IMR-90 (cell line): ENCODE results near the gene OBP2A. TPM values are rescaled to one million over a fixed set of nuclear protein-coding genes. Genes with fewer than 3 reads are reported as not detected.

ENCODE experiments used
- ATAC-seq: fragments of 200-7000 bp; cut with Tn5 transposase; 2 replicates; pipeline ENCODE4 v1.9.1; 2020; ENCODE audit warnings: low read depth, mild to moderate bottlenecking, moderate library complexity
- BruUV-seq: library from RNA; stranded (reverse); fragments of 400-500 nt; replicated peaks from 2 replicates; lab custom pipeline; 2021; lab: Mats Ljungman, UMichigan
- CTCF ChIA-PET: fragments of 300-600 bp; formaldehyde crosslinking; extraction: SDS; loops from one replicate; lab custom pipeline; 2021; ENCODE audit warnings: antibody characterized with exemption; lab: Yijun Ruan, JAX
- POLR2A ChIA-PET: fragments of 300-600 bp; sonication (Branson Sonifier 250); formaldehyde crosslinking; loops from one replicate; lab custom pipeline; 2022; ENCODE audit warnings: antibody characterized with exemption; ENCODE audit not compliant: unreplicated experiment; lab: Charles Lee
- DNase-seq: peaks from one replicate; pipeline ENCODE4 v3.0.0; 2013
- H2AFZ ChIP-seq: replicated peaks from 2 replicates; pipeline ENCODE3; 2013; ENCODE audit warnings: low read length, mild to moderate bottlenecking; ENCODE audit not compliant: poor library complexity
- H2AK5ac ChIP-seq: 2 replicates; pipeline ENCODE4 v1.6.1; 2013; ENCODE audit warnings: low read depth, low read length, inconsistent platforms
- H2AK9ac ChIP-seq: replicated peaks from 2 replicates; pipeline ENCODE3; 2013; ENCODE audit warnings: mild to moderate bottlenecking, low read depth, low read length, moderate library complexity; ENCODE audit not compliant: poor library complexity
- H2BK120ac ChIP-seq: 2 replicates; pipeline ENCODE4 v1.6.1; 2013; ENCODE audit warnings: low read depth, low read length, inconsistent platforms
- H2BK15ac ChIP-seq: 3 replicates; pipeline ENCODE4 v1.6.1; 2013; ENCODE audit warnings: low read depth, low read length, inconsistent platforms
- H2BK20ac ChIP-seq: 2 replicates; pipeline ENCODE4 v1.6.1; 2013; ENCODE audit warnings: low read depth, mild to moderate bottlenecking, inconsistent platforms, low read length, moderate library complexity
- H2BK5ac ChIP-seq: 2 replicates; pipeline ENCODE4 v1.6.1; 2013; ENCODE audit warnings: mild to moderate bottlenecking, low read depth, low read length, inconsistent platforms; ENCODE audit not compliant: poor library complexity, severe bottlenecking
- H3K14ac ChIP-seq: replicated peaks from 2 replicates; pipeline ENCODE4 v1.6.1; 2013; ENCODE audit warnings: low read depth, low read length, inconsistent platforms
- H3K18ac ChIP-seq: 2 replicates; pipeline ENCODE4 v1.6.1; 2013; ENCODE audit warnings: low read depth, low read length, control low read depth
- H3K23ac ChIP-seq: 2 replicates; pipeline ENCODE4 v1.6.1; 2013; ENCODE audit warnings: low read depth, low read length, inconsistent platforms
- H3K27ac ChIP-seq: 2 replicates; pipeline ENCODE4 v1.5.1; 2013; ENCODE audit warnings: mild to moderate bottlenecking, control low read depth, low read length; ENCODE audit not compliant: insufficient read depth
- H3K27me3 ChIP-seq: 2 replicates; pipeline ENCODE4 v1.6.1; 2013; ENCODE audit warnings: low read length; ENCODE audit not compliant: control insufficient read depth, insufficient read depth
- H3K36me3 ChIP-seq: 2 replicates; pipeline ENCODE4 v1.6.1; 2013; ENCODE audit warnings: low read length, mixed read lengths; ENCODE audit not compliant: control insufficient read depth, insufficient read depth
- H3K4ac ChIP-seq: 2 replicates; pipeline ENCODE4 v1.6.1; 2013; ENCODE audit warnings: low read depth, low read length, inconsistent platforms
- H3K4me1 ChIP-seq: 2 replicates; pipeline ENCODE4 v1.6.1; 2013; ENCODE audit warnings: low read length, mixed read lengths; ENCODE audit not compliant: control insufficient read depth, insufficient read depth
- H3K4me2 ChIP-seq: 2 replicates; pipeline ENCODE4 v1.6.1; 2013; ENCODE audit warnings: low read depth, mild to moderate bottlenecking, control low read depth, low read length, moderate library complexity
- H3K4me3 ChIP-seq: 2 replicates; pipeline ENCODE4 v1.5.1; 2013; ENCODE audit warnings: low read depth, mild to moderate bottlenecking, control low read depth, low read length, moderate library complexity; ENCODE audit not compliant: insufficient read depth
- H3K56ac ChIP-seq: 2 replicates; pipeline ENCODE4 v1.6.1; 2013; ENCODE audit warnings: low read length, inconsistent platforms; ENCODE audit not compliant: insufficient read depth; ENCODE audit errors: extremely low read depth
- H3K79me1 ChIP-seq, 2 experiments: 2 replicates each; pipeline ENCODE4 v1.6.1; 2013; ENCODE audit warnings: low read length in 2 of 2, inconsistent platforms in 1 of 2, low read depth in 1 of 2
- H3K9ac ChIP-seq: 2 replicates; pipeline ENCODE4 v1.6.1; 2013; ENCODE audit warnings: low read depth, low read length, control low read depth
- H3K9me1 ChIP-seq: 2 replicates; pipeline ENCODE4 v1.6.1; 2013; ENCODE audit warnings: low read length, inconsistent platforms; ENCODE audit not compliant: insufficient read depth
- H3K9me3 ChIP-seq: 2 replicates; pipeline ENCODE4 v1.6.1; 2013; ENCODE audit warnings: low read length; ENCODE audit not compliant: control insufficient read depth, insufficient read depth
- H4K20me1 ChIP-seq: 2 replicates; pipeline ENCODE4 v1.6.1; 2013; ENCODE audit warnings: low read length, inconsistent platforms; ENCODE audit not compliant: insufficient read depth
- H4K5ac ChIP-seq: 2 replicates; pipeline ENCODE4 v1.6.1; 2013; ENCODE audit warnings: mild to moderate bottlenecking, low read depth, low read length, control low read depth
- H4K8ac ChIP-seq, 2 experiments: 2 replicates each; pipeline ENCODE4 v1.6.1; 2013; ENCODE audit warnings: low read depth in 2 of 2, low read length in 2 of 2, control low read depth in 1 of 2, inconsistent platforms in 1 of 2
- H4K91ac ChIP-seq: 2 replicates; pipeline ENCODE4 v1.6.1; 2013; ENCODE audit warnings: low read depth, low read length, inconsistent platforms; ENCODE audit not compliant: insufficient read depth
- BHLHE40 ChIP-seq: fragments of 150-350 bp; IDR thresholded peaks from 2 replicates; pipeline ENCODE4 v1.6.1; 2016; ENCODE audit warnings: mild to moderate bottlenecking, low read depth, low read length
- CEBPB ChIP-seq: IDR thresholded peaks from 2 replicates; pipeline ENCODE4 v1.6.1; 2012; ENCODE audit warnings: low read depth, low read length, improper control_type of control experiment
- CHD1 ChIP-seq: IDR thresholded peaks from 2 replicates; pipeline ENCODE4 v1.6.1; 2012; ENCODE audit warnings: low read depth, low read length, improper control_type of control experiment
- CTCF ChIP-seq: conservative IDR thresholded peaks from 2 replicates; pipeline ENCODE4 v1.5.1; 2012; ENCODE audit warnings: mild to moderate bottlenecking, low read depth, low read length, improper control_type of control experiment
- ELK1 ChIP-seq: fragments of 150-350 bp; IDR thresholded peaks from 2 replicates; pipeline ENCODE4 v1.6.1; 2016; ENCODE audit warnings: low read depth, mild to moderate bottlenecking, low read length, moderate library complexity, borderline replicate concordance
- FOS ChIP-seq: fragments of 150-350 bp; IDR thresholded peaks from 2 replicates; pipeline ENCODE4 v1.6.1; 2016; ENCODE audit warnings: low read depth, low read length
- MAFK ChIP-seq: IDR thresholded peaks from 2 replicates; pipeline ENCODE4 v1.6.1; 2012; ENCODE audit warnings: low read depth, low read length, improper control_type of control experiment
- MAZ ChIP-seq: IDR thresholded peaks from 2 replicates; pipeline ENCODE4 v1.6.1; 2012; ENCODE audit warnings: low read depth, mild to moderate bottlenecking, low read length, improper control_type of control experiment, moderate library complexity, borderline replicate concordance
- MXI1 ChIP-seq: IDR thresholded peaks from 2 replicates; pipeline ENCODE4 v1.6.1; 2012; ENCODE audit warnings: low read depth, mild to moderate bottlenecking, low read length, moderate library complexity, borderline replicate concordance
- POLR2A ChIP-seq: IDR thresholded peaks from 2 replicates; pipeline ENCODE4 v1.6.1; 2012; ENCODE audit warnings: mild to moderate bottlenecking, low read depth, low read length
- RAD21 ChIP-seq: IDR thresholded peaks from 2 replicates; pipeline ENCODE4 v1.6.1; 2012; ENCODE audit warnings: low read length, improper control_type of control experiment
- RCOR1 ChIP-seq: IDR thresholded peaks from 2 replicates; pipeline ENCODE4 v1.6.1; 2012; ENCODE audit warnings: mild to moderate bottlenecking, low read length, improper control_type of control experiment; ENCODE audit not compliant: insufficient replicate concordance
- RFX5 ChIP-seq: IDR thresholded peaks from 2 replicates; pipeline ENCODE4 v1.8.0; 2012; ENCODE audit warnings: low read depth, mild to moderate bottlenecking, low read length, moderate library complexity
- SMC3 ChIP-seq: fragments of 150-350 bp; IDR thresholded peaks from 2 replicates; pipeline ENCODE4 v1.6.1; 2016; ENCODE audit warnings: low read depth, mild to moderate bottlenecking, antibody characterized with exemption, low read length, moderate library complexity
- WGBS, 2 experiments: methylation state at CpG; one replicate each; pipeline versions ENCODE4 v1.1.5 to v1.1.7; 2013; ENCODE audit warnings: missing lambda C conversion rate in 2 of 2; ENCODE audit not compliant: insufficient read length in 1 of 2; ENCODE audit errors: extremely low coverage in 2 of 2; 5-methylcytosine and 5-hydroxymethylcytosine counted together
- dilution Hi-C: fragments of 300-500 bp; cut with HindIII; formaldehyde crosslinking; loops from one replicate; pipeline ENCODE4 v1.14.3; 2018; ENCODE audit warnings: low sequenced_read_pairs; ENCODE audit not compliant: unreplicated experiment
- in situ Hi-C: fragments of 300-500 bp; cut with MboI; formaldehyde crosslinking; loops from 3 replicates; pipeline ENCODE4 v1.14.3; 2019; ENCODE audit warnings: low sequenced_read_pairs, inconsistent platforms, mixed read lengths
- intact Hi-C: fragments of 100-400 bp; cut with micrococcal nuclease; formaldehyde crosslinking; loops from 2 replicates; pipeline ENCODE4 v1.10.0; 2022
- polyA plus RNA-seq, 3 experiments: library from polyadenylated mRNA; depleted of rRNA; stranded (reverse); fragments of >200 nt; gene quantifications; 2 replicates each; pipeline ENCODE4 v1.2.3, GENCODE V29; 2012; ENCODE audit warnings: low replicate concordance in 1 of 3
- total RNA-seq: library from RNA; depleted of rRNA; stranded (reverse); fragments of >200 nt; gene quantifications from 2 replicates; pipeline ENCODE4 v1.2.3, GENCODE V29; 2012
- TF ChIP-seq, protein P1 (sequence below): fragments of 150-350 bp; IDR thresholded peaks from 2 replicates; pipeline ENCODE4 v1.6.1; 2017; ENCODE audit warnings: mild to moderate bottlenecking, antibody characterized with exemption, low read length, low read depth

The OBP2A gene
- total and polyA plus RNA-seq, 2 of the 4 experiments (the other 2 are of a cell fraction), result not detected

DNA sequence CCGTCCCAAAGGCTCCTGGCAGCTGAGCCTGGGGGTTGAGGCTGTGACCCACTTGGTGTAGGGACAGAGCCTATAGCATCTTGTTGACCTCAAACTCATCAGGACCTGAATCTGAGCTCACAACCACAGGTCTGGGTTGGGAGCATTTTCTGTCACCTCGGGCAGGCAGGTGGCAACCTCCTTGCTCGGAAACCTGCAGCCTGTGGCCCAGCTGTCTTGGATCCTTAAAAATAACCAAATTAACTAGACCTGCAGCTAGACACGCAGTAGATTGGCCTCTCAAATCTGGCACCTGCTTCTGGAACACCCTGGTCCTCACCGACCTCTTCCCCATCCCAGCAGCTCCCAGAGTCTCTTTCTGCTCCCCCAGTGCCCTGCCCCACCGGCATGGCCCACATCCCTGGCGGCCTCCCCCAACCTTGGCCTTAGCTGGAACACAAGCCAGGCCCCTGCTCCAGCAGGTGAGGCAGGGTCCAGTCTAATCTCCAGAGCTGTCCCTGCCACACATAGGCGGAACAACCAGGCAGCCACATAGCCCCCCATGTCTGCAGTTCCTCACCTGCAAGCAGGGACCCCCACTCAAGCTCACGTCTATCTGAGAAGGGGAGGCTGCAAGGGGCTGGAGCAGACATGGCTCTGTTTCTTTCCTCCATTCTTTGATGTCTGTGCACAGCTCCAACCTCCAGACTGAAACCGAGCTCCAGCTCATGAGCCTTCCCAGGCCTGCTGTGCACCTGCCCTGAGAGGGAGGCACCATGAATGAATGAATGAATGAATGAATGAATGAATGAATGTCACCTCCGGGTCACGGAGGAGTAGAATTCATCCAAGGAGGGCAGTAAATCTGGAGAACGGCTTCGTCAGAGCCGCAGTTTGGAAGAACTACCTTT is 43.9 kb downstream of the OBP2A start:
- H3K36me3 ChIP-seq, result no peaks in the 10 kb centered on the region
- WGBS, 2 experiments, result 52% methylated on average over 8 of the region's 15 CpGs; no CpG with 5 or more reads in 1 of the 2 experiments
- intact Hi-C loops, result no loop called here
- H3K9me3 ChIP-seq, result no peaks in the 10 kb centered on the region
- no peak overlapping the region for H2BK15ac ChIP-seq
- H3K14ac ChIP-seq, result no peak overlapping the region
- H3K4me3 ChIP-seq, result no peak overlapping the region
- no peak overlapping the region for H2AFZ ChIP-seq
- no peak overlapping the region for H2AK9ac ChIP-seq
- H3K9me1 ChIP-seq, result no peaks in the 10 kb centered on the region
- dilution Hi-C loops, result no loop called here
- H3K23ac ChIP-seq, result no peak overlapping the region
- no peak overlapping the region for H2BK120ac ChIP-seq
- H4K5ac ChIP-seq, result no peak overlapping the region
- H3K56ac ChIP-seq, result no peak overlapping the region
- POLR2A ChIA-PET, result no interaction called here
- H3K27ac ChIP-seq, result no peak overlapping the region
- H3K18ac ChIP-seq, result no peak overlapping the region
- no peak overlapping the region for H3K9ac ChIP-seq
- CTCF ChIA-PET, result no interaction called here
- in situ Hi-C loops, result no loop called here
- H3K79me1 ChIP-seq, result no peaks in the 10 kb centered on the region
- no peak overlapping the region for H2BK20ac ChIP-seq
- no peak overlapping the region for H3K4me2 ChIP-seq
- no peak overlapping the region for H4K8ac ChIP-seq
- DNase-seq (no peak), ATAC-seq (no peak)
- H4K91ac ChIP-seq, result no peak overlapping the region
- H3K27me3 ChIP-seq, result no peaks in the 10 kb centered on the region; the same call in 1 of the 2 replicates
- H2AK5ac ChIP-seq, result no peak overlapping the region
- no peaks in the 10 kb centered on the region for H3K4me1 ChIP-seq
- H2BK5ac ChIP-seq, result no peak overlapping the region
- H4K20me1 ChIP-seq, result no peaks in the 10 kb centered on the region
- no peak overlapping the region for H3K4ac ChIP-seq
- BruUV-seq, result no TSS peak
- TF ChIP-seq CHD1 (no peak), RCOR1 (no peak), CEBPB (no peak), BHLHE40 (no peak), RFX5 (no peak), SMC3 (no peak), ELK1 (no peak), POLR2A (no peak), MAZ (no peak), FOS (no peak), CTCF (no peak), RAD21 (no peak), MAFK (no peak), MXI1 (no peak)
- TF ChIP-seq, protein P1, sequence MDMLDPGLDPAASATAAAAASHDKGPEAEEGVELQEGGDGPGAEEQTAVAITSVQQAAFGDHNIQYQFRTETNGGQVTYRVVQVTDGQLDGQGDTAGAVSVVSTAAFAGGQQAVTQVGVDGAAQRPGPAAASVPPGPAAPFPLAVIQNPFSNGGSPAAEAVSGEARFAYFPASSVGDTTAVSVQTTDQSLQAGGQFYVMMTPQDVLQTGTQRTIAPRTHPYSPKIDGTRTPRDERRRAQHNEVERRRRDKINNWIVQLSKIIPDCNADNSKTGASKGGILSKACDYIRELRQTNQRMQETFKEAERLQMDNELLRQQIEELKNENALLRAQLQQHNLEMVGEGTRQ, result no peak
